K562 (cell line): Measurements from ENCODE around the gene SUMO3. TPM values are rescaled to one million over a fixed set of nuclear protein-coding genes. Genes with fewer than 3 reads are reported as not detected.

Source experiments
- CBX3 ChIP-seq, 2 experiments: IDR thresholded peaks; 1 replicate in 1 of 2; 2 replicates in 1 of 2; pipeline ENCODE4 v1.6.1; 2012; ENCODE audit warnings: inconsistent platforms in 2 of 2, low read length in 2 of 2, borderline replicate concordance in 1 of 2, control low read depth in 1 of 2
- CTCFL ChIP-seq: IDR thresholded peaks from 2 replicates; pipeline ENCODE4 v1.6.1; 2011; ENCODE audit warnings: borderline replicate concordance, low read depth, mild to moderate bottlenecking, moderate library complexity, low read length; ENCODE audit not compliant: insufficient read depth, poor library complexity, severe bottlenecking
- ETS1 ChIP-seq: conservative IDR thresholded peaks from 2 replicates; pipeline ENCODE4 v1.6.1; 2011; ENCODE audit warnings: low read depth, mild to moderate bottlenecking, low read length; ENCODE audit not compliant: control insufficient read depth
- HNRNPK ChIP-seq: fragments of 200-400 bp; formaldehyde crosslinking; IDR thresholded peaks from one replicate; pipeline ENCODE4 v1.6.1; 2018; ENCODE audit warnings: mild to moderate bottlenecking, low read depth, low read length; ENCODE audit not compliant: poor library complexity, severe bottlenecking
- KDM1A ChIP-seq, 2 experiments: fragments of 450-650 bp; IDR thresholded peaks; 2 replicates each; pipeline ENCODE4 v1.6.1; 2016; ENCODE audit warnings: mild to moderate bottlenecking in 2 of 2
- KLF1 ChIP-seq: fragments of 450-650 bp; IDR thresholded peaks from 2 replicates; pipeline ENCODE4 v1.6.1; 2016; ENCODE audit warnings: missing genetic modification characterization, missing compliant biosample characterization
- PHF8 ChIP-seq: fragments of 200-600 bp; sonication (generic); IDR thresholded peaks from 2 replicates; pipeline ENCODE4 v1.6.1; 2012; ENCODE audit warnings: mixed run types, mild to moderate bottlenecking, inconsistent platforms, low read length, moderate library complexity, borderline replicate concordance
- ZFX ChIP-seq: sonication (generic); formaldehyde crosslinking; IDR thresholded peaks from 2 replicates; pipeline ENCODE4 v1.8.0; 2022; ENCODE audit warnings: mild to moderate bottlenecking, missing genetic modification reagents, moderate library complexity
- ZNF24 ChIP-seq: fragments of 450-650 bp; IDR thresholded peaks from 2 replicates; pipeline ENCODE4 v1.6.1; 2016
- ZNF583 ChIP-seq: fragments of 250-450 bp; sonication (Bioruptor Pico); IDR thresholded peaks from 2 replicates; pipeline ENCODE4 v1.4.0; 2020
- polyA plus RNA-seq, 8 experiments: library from polyadenylated mRNA; depleted of rRNA in 4 of 8; stranded (reverse) in 5 of 8; unstranded in 3 of 8; fragments of >200 nt; fragmentation: Nextera tagmentation in 2 of 8; fragmentation: Illumina TruSeq in 1 of 8; extraction: Ambion mirVana in 2 of 8; extraction: Trizol in 1 of 8; gene quantifications; 2 replicates each; pipeline versions ENCODE4 v1.2.1 to v1.2.3, GENCODE V29; 2011 to 2014; ENCODE audit warnings: inconsistent platforms in 1 of 8, missing spikeins in 1 of 8
- total RNA-seq, 7 experiments: library from RNA; depleted of rRNA in 6 of 7; stranded (reverse); fragments of >200 nt in 6 of 7; fragmentation: Illumina TruSeq in 2 of 7; extraction: Trizol in 2 of 7; gene quantifications; 2 replicates each; pipeline versions ENCODE4 v1.2.1 to v1.2.3, GENCODE V29; 2011 to 2021; ENCODE audit warnings: low replicate concordance in 1 of 7
- TF ChIP-seq, protein P1 (sequence below): IDR thresholded peaks from 2 replicates; pipeline ENCODE4 v1.6.1; 2014; ENCODE audit warnings: antibody characterized with exemption
- TF ChIP-seq, protein P2 (sequence below): fragments of 200-800 bp; sonication (Bioruptor generic); IDR thresholded peaks from 2 replicates; pipeline ENCODE4 v1.6.1; 2016; ENCODE audit warnings: missing genetic modification characterization, missing compliant biosample characterization
- TF ChIP-seq, protein P3 (sequence below), 2 experiments: fragments of 450-650 bp; IDR thresholded peaks; 2 replicates each; pipeline ENCODE4 v1.6.1; 2016

SUMO3 gene
- total and polyA plus RNA-seq, 9 of the 15 experiments (the other 6 are each of a cell fraction or from before 2014, with no cell fraction given) = 13.9 to 143 (median 113) TPM

DNA sequence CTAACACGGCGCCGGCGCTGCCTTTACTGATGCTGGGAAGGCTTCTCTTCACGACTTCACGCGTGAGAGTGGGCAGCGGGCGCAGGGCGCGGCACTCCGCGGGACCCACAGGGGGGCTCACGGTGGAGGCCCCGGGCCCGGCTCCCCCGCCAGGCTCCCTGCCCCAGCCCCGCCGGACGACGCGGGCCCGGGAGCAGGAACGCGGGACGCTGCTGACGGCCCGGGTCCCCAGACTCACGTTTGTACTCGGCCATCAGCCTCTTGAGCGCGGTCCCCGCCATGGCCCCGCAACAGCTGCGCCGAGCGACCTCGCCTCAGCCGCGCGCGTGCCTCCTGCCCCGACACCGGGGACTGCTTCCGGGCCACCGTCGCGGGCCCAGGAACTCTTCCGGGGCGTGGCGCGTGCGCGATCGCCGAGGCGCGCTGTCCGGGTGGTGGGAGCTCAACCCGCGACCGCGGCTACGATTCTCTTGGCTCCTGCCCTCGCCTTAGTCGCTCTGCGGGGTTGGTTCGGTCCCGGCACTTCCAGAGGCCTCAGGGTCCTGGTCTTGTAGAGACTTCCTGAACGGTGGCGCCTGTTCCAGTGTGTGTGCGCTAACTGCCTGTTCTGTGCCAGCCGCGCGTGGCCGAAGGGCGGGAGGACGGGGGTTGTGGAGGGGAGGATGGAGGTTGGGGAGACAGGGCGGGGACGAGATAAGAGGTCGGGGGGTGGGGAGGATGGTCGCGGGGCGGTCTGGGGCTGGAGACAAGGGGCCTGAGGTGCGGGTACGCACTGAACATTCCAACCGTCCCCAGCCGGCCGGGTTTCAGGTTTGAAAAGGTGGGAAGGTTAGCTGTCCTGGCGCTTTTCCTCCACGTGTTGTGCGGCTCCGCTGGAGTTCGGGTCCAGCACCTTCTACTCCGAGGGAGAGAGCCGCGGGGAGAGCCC lies 16.1 kb downstream of the SUMO3 start, which contains the start of gene UBE2G2 (continued):
- TF ChIP-seq CTCFL (no peak), PHF8 (peak; percentile 97; the same call in 1 of the 2 replicates), KDM1A (IDR thresholded peaks at IDR 0.05) (no peak), ETS1 (peak; percentile 87; the same call in 1 of the 2 replicates), CBX3 (IDR thresholded peaks at IDR 0.05; ENCODE audit: borderline replicate concordance in 1 of 2, low read length in 2 of 2) (peak in 1 of 2 experiments; percentile 28; a peak in 2 of 3 replicates), HNRNPK (peak; percentile 61), ZNF583 (CRISPR knock-in tag) (0 out of 2 replicates have a peak, but pooled peaks have one; percentile 43), KLF1 (tag) (peak; percentile 70), ZNF24 (no peak), ZFX (CRISPR knock-in tag) (peak; percentile 54)
- TF ChIP-seq, protein P1, sequence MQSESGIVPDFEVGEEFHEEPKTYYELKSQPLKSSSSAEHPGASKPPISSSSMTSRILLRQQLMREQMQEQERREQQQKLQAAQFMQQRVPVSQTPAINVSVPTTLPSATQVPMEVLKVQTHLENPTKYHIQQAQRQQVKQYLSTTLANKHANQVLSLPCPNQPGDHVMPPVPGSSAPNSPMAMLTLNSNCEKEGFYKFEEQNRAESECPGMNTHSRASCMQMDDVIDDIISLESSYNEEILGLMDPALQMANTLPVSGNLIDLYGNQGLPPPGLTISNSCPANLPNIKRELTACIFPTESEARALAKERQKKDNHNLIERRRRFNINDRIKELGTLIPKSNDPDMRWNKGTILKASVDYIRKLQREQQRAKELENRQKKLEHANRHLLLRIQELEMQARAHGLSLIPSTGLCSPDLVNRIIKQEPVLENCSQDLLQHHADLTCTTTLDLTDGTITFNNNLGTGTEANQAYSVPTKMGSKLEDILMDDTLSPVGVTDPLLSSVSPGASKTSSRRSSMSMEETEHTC = peak; percentile 35; the same call in 1 of the 2 replicates
- TF ChIP-seq, protein P2, sequence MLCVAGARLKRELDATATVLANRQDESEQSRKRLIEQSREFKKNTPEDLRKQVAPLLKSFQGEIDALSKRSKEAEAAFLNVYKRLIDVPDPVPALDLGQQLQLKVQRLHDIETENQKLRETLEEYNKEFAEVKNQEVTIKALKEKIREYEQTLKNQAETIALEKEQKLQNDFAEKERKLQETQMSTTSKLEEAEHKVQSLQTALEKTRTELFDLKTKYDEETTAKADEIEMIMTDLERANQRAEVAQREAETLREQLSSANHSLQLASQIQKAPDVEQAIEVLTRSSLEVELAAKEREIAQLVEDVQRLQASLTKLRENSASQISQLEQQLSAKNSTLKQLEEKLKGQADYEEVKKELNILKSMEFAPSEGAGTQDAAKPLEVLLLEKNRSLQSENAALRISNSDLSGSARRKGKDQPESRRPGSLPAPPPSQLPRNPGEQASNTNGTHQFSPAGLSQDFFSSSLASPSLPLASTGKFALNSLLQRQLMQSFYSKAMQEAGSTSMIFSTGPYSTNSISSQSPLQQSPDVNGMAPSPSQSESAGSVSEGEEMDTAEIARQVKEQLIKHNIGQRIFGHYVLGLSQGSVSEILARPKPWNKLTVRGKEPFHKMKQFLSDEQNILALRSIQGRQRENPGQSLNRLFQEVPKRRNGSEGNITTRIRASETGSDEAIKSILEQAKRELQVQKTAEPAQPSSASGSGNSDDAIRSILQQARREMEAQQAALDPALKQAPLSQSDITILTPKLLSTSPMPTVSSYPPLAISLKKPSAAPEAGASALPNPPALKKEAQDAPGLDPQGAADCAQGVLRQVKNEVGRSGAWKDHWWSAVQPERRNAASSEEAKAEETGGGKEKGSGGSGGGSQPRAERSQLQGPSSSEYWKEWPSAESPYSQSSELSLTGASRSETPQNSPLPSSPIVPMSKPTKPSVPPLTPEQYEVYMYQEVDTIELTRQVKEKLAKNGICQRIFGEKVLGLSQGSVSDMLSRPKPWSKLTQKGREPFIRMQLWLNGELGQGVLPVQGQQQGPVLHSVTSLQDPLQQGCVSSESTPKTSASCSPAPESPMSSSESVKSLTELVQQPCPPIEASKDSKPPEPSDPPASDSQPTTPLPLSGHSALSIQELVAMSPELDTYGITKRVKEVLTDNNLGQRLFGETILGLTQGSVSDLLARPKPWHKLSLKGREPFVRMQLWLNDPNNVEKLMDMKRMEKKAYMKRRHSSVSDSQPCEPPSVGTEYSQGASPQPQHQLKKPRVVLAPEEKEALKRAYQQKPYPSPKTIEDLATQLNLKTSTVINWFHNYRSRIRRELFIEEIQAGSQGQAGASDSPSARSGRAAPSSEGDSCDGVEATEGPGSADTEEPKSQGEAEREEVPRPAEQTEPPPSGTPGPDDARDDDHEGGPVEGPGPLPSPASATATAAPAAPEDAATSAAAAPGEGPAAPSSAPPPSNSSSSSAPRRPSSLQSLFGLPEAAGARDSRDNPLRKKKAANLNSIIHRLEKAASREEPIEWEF (CRISPR knock-in tag) = peak; percentile 68; the same call in 1 of the 2 replicates
- TF ChIP-seq, protein P3, sequence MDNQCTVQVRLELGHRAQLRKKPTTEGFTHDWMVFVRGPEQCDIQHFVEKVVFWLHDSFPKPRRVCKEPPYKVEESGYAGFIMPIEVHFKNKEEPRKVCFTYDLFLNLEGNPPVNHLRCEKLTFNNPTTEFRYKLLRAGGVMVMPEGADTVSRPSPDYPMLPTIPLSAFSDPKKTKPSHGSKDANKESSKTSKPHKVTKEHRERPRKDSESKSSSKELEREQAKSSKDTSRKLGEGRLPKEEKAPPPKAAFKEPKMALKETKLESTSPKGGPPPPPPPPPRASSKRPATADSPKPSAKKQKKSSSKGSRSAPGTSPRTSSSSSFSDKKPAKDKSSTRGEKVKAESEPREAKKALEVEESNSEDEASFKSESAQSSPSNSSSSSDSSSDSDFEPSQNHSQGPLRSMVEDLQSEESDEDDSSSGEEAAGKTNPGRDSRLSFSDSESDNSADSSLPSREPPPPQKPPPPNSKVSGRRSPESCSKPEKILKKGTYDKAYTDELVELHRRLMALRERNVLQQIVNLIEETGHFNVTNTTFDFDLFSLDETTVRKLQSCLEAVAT (IDR thresholded peaks at IDR 0.05) = peak; percentile 12 to 30; a peak in 1 of 4 replicates
